Measurements from ENCODE around the gene LRP6. TPM values are rescaled to one million over a fixed set of nuclear protein-coding genes. Genes with fewer than 3 reads are reported as not detected.
"Not testable (repeated sequence)": the region's sequence is repeated elsewhere in the genome, so short reads cannot be mapped to it uniquely, and the experiment has no call there.

Gene LRP6
- 11.7 TPM for total RNA-seq
- 3.3 TPM for polyA plus RNA-seq
- long read RNA-seq, donor 1: 0 reads
- long read RNA-seq, donor 2: 0 reads
- long read RNA-seq, donor 3, full-length matches to known transcripts: 1 of 1 reads
- long read RNA-seq, donor 3, partial matches to known transcripts: 0 of 1 reads
- long read RNA-seq, donor 3, other reads (novel, unspliced or antisense): 0 of 1 reads
- long read RNA-seq, donor 4: 0 reads
- long read RNA-seq, donor 5, partial matches to known transcripts: 5 of 5 reads
- long read RNA-seq, donor 5, other reads (novel, unspliced or antisense): 0 of 5 reads
- long read RNA-seq, donor 6: 0 reads
- long read RNA-seq, donor 7, full-length matches to known transcripts: 1 of 1 reads
- long read RNA-seq, donor 7, partial matches to known transcripts: 0 of 1 reads
- long read RNA-seq, donor 7, other reads (novel, unspliced or antisense): 0 of 1 reads
- long read RNA-seq, donor 8: 0 reads
- long read RNA-seq, donor 9, full-length matches to known transcripts: 1 of 1 reads
- long read RNA-seq, donor 9, partial matches to known transcripts: 0 of 1 reads
- long read RNA-seq, donor 9, other reads (novel, unspliced or antisense): 0 of 1 reads
- long read RNA-seq, donor 10: 0 reads

DNA sequence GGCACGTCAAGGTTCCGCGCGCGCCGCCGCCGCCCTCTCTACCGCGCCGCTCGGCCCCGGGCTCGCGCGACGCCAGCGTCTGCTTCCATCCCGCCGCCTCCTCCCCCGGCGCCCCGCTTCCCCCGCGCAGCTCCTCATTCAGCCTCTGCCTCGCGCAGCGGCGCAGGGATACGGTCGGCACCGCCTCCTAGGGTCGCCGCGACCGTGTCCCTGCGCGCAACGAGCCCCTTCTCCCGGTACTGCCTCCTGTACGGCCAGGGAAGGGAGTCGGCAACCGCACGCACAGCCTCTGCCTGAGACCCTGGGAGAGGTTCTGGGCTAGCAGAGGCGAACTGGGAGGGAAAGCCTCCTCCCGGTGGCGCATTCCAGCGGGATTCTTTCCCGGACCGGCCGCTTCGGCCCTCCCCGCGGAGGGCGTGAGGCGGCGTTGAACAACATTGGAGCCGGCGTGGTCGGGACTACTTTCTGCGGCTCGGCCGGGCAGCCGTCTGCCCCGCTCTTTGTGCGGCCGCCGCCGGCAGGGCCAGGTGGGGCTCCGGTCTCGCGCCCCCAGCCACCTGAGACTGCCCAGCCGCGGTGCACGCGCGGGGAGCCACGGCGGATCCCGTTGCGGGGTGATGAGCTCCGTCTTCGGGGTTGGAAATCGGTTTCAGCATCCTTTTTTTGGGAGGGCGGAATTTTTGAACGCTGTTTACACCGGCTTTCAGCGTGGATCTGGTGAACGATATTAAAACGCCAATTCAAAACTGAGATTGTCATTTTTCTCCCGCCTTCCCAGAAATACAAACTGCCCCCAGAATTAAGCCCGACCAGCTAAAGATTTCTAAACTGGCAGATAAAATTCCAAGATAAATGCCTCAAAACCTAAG, at the start of gene LRP6:
Gene LRP6 (minus strand): TSS at position 172 of the 869 bp plus-strand sequence. CDS start 309 bp downstream, outside the sequence.
- peak within 1 kb of the TSS; percentile 77 for H3K4me3 ChIP-seq (ENCODE audit: low read length in 2 of 2)
- DNase-seq (ENCODE audit: low read depth in 6 of 9, low spot score in 9 of 9): peak; percentile 65 to 92 (median 76)
- peak within 1 kb of the TSS; percentile 64 to 86 for H3K27ac ChIP-seq (ENCODE audit: low read depth in 1 of 2, low read length in 1 of 2)
- peaks cover 9 to 18% of the 10 kb centered on the region in 2 donors for H3K27me3 ChIP-seq (ENCODE audit: control insufficient read depth in 2 of 2, insufficient read depth in 1 of 2, low read length in 1 of 2)
- H3K4me1 ChIP-seq (ENCODE audit: control insufficient read depth in 2 of 2, insufficient read depth in 2 of 2, low read length in 2 of 2): peaks cover 0 to 17% of the 10 kb centered on the region in 2 donors
- no peaks in the 10 kb centered on the region for H3K9me3 ChIP-seq (ENCODE audit: control insufficient read depth in 2 of 2, insufficient read depth in 1 of 2, low read length in 1 of 2)
- no peaks in the 10 kb centered on the region for H3K36me3 ChIP-seq (ENCODE audit: control insufficient read depth in 2 of 2, insufficient read depth in 2 of 2, low read length in 1 of 2)
- WGBS: under 1% methylated on average over 92 of the region's 92 CpGs

DNA sequence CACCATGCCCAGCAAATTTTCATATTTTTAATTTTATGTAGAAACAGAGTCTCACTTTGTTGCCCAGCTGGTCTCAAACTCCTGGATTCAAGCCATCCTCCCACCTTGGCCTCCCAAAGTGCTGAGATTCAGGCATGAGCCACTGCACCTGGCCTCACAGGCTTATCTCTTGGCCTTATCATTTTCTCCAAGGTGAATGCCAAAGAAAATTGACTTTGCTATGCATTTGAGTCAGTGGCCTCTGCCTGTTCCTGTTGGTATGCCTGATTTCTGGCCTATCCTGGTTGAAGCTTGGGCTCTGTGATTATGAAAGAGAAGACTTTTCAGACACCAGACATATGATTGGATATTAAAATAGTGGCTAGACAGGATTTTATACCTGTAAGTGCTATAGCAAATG, 49.0 kb upstream of the LRP6 start:
- H3K9me3 ChIP-seq (ENCODE audit: control insufficient read depth in 2 of 2, insufficient read depth in 1 of 2, low read length in 1 of 2): no peaks in the 10 kb centered on the region
- H3K27me3 ChIP-seq (ENCODE audit: control insufficient read depth in 2 of 2, insufficient read depth in 1 of 2, low read length in 1 of 2): no peaks in the 10 kb centered on the region
- no peak for DNase-seq (ENCODE audit: low read depth in 6 of 9, low spot score in 9 of 9)

DNA sequence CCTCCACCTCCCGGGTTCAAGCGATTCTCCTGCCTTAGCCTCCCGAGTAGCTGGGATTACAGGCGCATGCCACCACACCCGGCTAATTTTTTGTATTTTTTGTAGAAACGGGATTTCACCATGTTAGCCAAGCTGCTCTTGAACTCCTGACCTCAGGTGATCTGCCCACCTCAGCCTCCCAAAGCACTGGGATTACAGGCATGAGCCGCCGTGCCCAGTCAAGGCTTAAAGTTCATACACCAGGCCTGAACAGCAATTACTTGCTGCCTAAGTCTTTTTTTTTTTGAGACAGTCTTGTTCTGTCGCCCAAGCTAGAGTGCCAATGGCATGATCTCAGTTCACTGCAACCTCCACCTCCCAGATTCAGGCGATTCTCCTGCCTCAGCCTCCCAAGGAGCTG, 43.9 kb upstream of the LRP6 start:
- 94% methylated on average over 10 of the region's 10 CpGs for WGBS
- H3K27ac ChIP-seq (ENCODE audit: low read depth in 1 of 2, low read length in 1 of 2); DNase-seq (ENCODE audit: low read depth in 6 of 9, low spot score in 9 of 9); H3K27me3 ChIP-seq (ENCODE audit: control insufficient read depth in 2 of 2, insufficient read depth in 1 of 2, low read length in 1 of 2); H3K36me3 ChIP-seq (ENCODE audit: control insufficient read depth in 2 of 2, insufficient read depth in 2 of 2, low read length in 1 of 2); H3K4me3 ChIP-seq (ENCODE audit: low read length in 2 of 2); H3K4me1 ChIP-seq (ENCODE audit: control insufficient read depth in 2 of 2, insufficient read depth in 2 of 2, low read length in 2 of 2); H3K9me3 ChIP-seq (ENCODE audit: control insufficient read depth in 2 of 2, insufficient read depth in 1 of 2, low read length in 1 of 2): not testable (repeated sequence)

More for the DNA sequence above, 49.0 kb upstream of the LRP6 start:
- Histone ChIP-seq H3K27ac (ENCODE audit: low read depth in 1 of 2, low read length in 1 of 2) (no peak overlapping the region), H3K4me1 (ENCODE audit: control insufficient read depth in 2 of 2, insufficient read depth in 2 of 2, low read length in 2 of 2) (no peaks in the 10 kb centered on the region), H3K4me3 (ENCODE audit: low read length in 2 of 2) (no peak overlapping the region), H3K36me3 (ENCODE audit: control insufficient read depth in 2 of 2, insufficient read depth in 2 of 2, low read length in 1 of 2) (no peaks in the 10 kb centered on the region)

DNA sequence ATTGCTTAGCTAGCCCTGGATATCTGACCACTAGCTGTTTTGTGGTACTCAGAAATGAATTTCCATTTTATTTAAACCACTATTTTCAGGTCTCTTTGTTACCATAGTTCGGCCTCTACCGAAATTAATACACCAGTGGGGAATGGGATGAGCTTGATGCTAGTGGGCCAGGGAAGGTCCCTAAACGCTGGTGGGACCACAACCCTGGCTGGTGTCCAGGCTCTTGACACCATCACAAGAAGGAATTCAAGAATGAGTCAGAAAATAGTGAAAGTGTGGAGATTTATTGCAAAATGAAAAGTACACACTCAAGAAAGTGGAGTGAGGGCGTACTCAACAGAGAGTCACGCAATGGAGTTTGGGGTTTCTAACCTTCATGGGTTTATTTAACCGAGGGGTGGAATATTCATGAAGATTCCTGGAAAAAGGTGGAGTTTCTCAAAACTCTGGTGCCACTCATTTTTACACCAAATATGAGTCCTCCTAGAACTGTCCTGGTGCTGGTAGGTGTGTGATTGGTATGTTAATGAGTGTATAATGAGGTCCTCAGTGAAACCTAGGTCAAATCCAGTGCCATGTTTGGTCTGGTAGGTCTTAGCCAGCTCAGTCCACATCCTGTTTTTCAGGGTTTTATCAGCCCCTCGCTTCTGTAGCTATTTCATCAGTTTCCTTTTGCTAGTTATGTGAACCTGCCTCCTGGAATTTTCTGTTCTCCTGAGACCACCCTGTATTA, 38.9 kb upstream of the LRP6 start:
- H3K27me3 ChIP-seq (ENCODE audit: control insufficient read depth in 2 of 2, insufficient read depth in 1 of 2, low read length in 1 of 2): no peaks in the 10 kb centered on the region
- no peak for DNase-seq (ENCODE audit: low read depth in 6 of 9, low spot score in 9 of 9)
- no peaks in the 10 kb centered on the region for H3K9me3 ChIP-seq (ENCODE audit: control insufficient read depth in 2 of 2, insufficient read depth in 1 of 2, low read length in 1 of 2)
- H3K4me1 ChIP-seq (ENCODE audit: control insufficient read depth in 2 of 2, insufficient read depth in 2 of 2, low read length in 2 of 2): no peaks in the 10 kb centered on the region
- 85% methylated on average over 7 of the region's 7 CpGs for WGBS
- no peak overlapping the region for H3K27ac ChIP-seq (ENCODE audit: low read depth in 1 of 2, low read length in 1 of 2)
- H3K4me3 ChIP-seq (ENCODE audit: low read length in 2 of 2): no peak overlapping the region
- H3K36me3 ChIP-seq (ENCODE audit: control insufficient read depth in 2 of 2, insufficient read depth in 2 of 2, low read length in 1 of 2): no peaks in the 10 kb centered on the region

DNA sequence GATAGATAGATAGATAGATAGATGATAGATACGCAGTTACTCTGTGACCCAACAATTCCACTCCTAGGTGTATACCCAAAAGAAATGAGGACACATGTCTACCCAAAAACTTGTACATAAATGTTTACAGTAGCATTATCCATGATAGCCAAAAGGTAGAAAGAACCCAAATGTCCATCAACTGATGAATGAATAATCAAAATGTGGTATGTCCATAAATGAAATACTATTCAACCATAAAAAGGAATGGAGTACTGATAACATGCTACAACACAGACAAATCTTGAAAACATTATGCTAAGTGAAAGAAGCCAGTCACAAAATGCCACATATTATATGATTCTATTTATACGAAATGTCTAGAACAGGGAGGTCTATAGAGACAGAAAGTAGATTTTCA, 36.1 kb upstream of the LRP6 start:
- H3K9me3 ChIP-seq (ENCODE audit: control insufficient read depth in 2 of 2, insufficient read depth in 1 of 2, low read length in 1 of 2): no peaks in the 10 kb centered on the region
- H3K4me1 ChIP-seq (ENCODE audit: control insufficient read depth in 2 of 2, insufficient read depth in 2 of 2, low read length in 2 of 2): no peaks in the 10 kb centered on the region
- H3K36me3 ChIP-seq (ENCODE audit: control insufficient read depth in 2 of 2, insufficient read depth in 2 of 2, low read length in 1 of 2): no peaks in the 10 kb centered on the region
- over 99% methylated on average over 2 of the region's 2 CpGs for WGBS
- DNase-seq (ENCODE audit: low read depth in 6 of 9, low spot score in 9 of 9): no peak
- H3K27ac ChIP-seq (ENCODE audit: low read depth in 1 of 2, low read length in 1 of 2): no peak overlapping the region
- no peaks in the 10 kb centered on the region for H3K27me3 ChIP-seq (ENCODE audit: control insufficient read depth in 2 of 2, insufficient read depth in 1 of 2, low read length in 1 of 2)
- H3K4me3 ChIP-seq (ENCODE audit: low read length in 2 of 2): no peak overlapping the region

DNA sequence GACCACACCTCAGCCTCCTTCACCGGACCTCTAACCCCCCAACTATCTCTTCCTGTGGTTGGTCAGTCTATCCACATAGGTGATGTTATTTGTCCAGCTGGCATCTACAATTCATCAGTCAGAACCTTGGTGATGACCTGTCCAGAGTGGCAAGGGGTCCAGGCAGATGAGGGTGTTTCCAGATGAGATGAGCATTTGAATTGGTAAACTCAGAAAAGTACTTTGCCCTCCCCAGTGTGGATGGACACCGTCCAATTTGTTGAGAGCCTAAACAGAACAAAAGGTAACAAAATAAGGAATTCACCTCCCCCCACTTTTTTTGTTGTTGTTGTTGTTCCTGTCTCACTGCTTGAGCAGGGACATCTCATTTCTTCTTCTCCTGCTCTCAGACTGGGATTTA, 34.3 kb upstream of the LRP6 start:
- H3K27me3 ChIP-seq (ENCODE audit: control insufficient read depth in 2 of 2, insufficient read depth in 1 of 2, low read length in 1 of 2): no peaks in the 10 kb centered on the region
- no peak for DNase-seq (ENCODE audit: low read depth in 6 of 9, low spot score in 9 of 9)
- 93% methylated on average over 2 of the region's 2 CpGs for whole genome bisulfite sequencing

DNA sequence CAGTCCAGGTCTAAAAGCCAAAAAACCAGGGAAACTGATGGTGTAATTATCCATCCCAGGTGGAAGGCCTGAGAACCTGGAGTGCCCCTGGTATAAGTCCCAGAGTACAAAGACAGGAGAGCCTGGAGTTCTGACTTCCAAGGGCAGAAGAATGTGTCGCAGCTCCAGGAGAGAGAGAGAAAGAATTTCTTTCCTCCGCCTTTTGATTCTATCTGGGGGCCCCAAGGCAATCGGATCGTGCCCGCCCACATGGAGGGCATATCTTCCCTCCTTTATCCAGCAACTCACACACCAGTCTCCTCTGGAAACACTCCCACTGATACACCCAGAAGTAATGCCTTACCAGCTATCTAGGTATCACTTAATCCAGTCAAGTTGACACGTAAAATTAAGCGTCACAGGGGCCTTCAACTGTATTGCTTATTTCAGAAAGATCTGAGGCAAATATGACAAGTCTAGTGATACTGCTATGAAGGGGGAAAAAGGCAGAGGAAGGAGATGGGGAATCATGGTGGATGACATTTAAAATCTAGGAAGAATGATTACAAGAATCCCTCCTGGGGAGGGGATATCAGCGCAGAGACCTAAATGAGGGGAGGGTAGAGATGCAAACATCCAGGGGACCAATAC, 30.5 kb upstream of the LRP6 start:
- no peaks in the 10 kb centered on the region for H3K4me1 ChIP-seq (ENCODE audit: control insufficient read depth in 2 of 2, insufficient read depth in 2 of 2, low read length in 2 of 2)
- no peak overlapping the region for H3K27ac ChIP-seq (ENCODE audit: low read depth in 1 of 2, low read length in 1 of 2)
- no peaks in the 10 kb centered on the region for H3K36me3 ChIP-seq (ENCODE audit: control insufficient read depth in 2 of 2, insufficient read depth in 2 of 2, low read length in 1 of 2)
- H3K4me3 ChIP-seq (ENCODE audit: low read length in 2 of 2): no peak overlapping the region
- H3K9me3 ChIP-seq (ENCODE audit: control insufficient read depth in 2 of 2, insufficient read depth in 1 of 2, low read length in 1 of 2): no peaks in the 10 kb centered on the region
- no peaks in the 10 kb centered on the region for H3K27me3 ChIP-seq (ENCODE audit: control insufficient read depth in 2 of 2, insufficient read depth in 1 of 2, low read length in 1 of 2)
- DNase-seq (ENCODE audit: low read depth in 6 of 9, low spot score in 9 of 9): no peak
- 96% methylated on average over 8 of the region's 8 CpGs for WGBS

More for the DNA sequence above, 34.3 kb upstream of the LRP6 start:
- Histone ChIP-seq H3K9me3 (ENCODE audit: control insufficient read depth in 2 of 2, insufficient read depth in 1 of 2, low read length in 1 of 2) (no peaks in the 10 kb centered on the region), H3K27ac (ENCODE audit: low read depth in 1 of 2, low read length in 1 of 2) (no peak overlapping the region), H3K4me1 (ENCODE audit: control insufficient read depth in 2 of 2, insufficient read depth in 2 of 2, low read length in 2 of 2) (no peaks in the 10 kb centered on the region), H3K4me3 (ENCODE audit: low read length in 2 of 2) (no peak overlapping the region), H3K36me3 (ENCODE audit: control insufficient read depth in 2 of 2, insufficient read depth in 2 of 2, low read length in 1 of 2) (no peaks in the 10 kb centered on the region)

DNA sequence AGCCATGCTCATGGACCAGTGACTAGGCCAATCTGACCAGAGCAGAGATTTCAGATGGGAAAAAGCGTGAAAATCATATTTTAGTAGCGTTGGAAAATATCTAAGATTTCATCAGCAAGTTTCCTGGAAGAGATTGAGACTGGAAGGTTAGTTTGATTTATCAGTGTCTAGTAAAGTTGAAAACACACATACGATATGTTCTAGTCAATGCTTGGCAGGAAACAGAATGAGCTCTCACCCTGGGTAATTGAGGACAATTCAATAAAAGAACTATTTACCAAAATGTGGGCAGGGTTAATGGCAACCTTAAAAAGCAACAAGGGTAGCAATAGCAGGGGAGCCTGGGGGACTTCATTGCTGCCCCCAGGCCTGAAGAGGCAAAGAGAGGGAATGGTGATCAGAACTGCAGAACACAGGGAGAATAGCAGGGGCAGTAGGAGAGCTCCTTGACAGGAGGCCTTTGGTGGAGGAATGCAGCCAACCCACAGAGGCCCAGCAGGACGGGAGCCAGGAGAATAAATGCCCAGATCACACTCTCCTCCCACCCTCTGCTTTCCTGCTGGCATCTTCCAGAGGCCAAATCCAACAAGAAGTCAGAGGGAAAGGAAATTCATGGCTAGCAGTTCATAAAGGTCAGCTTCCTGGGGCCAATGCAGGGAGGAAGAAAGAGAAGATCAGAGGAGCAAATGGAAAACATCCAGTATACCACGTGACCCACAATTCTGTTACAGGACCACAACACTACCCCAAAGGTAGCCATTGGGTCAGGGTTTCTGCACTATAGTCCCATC, 27.6 kb upstream of the LRP6 start:
- Histone ChIP-seq H3K4me3 (ENCODE audit: low read length in 2 of 2) (no peak overlapping the region), H3K27ac (ENCODE audit: low read depth in 1 of 2, low read length in 1 of 2) (no peak overlapping the region), H3K27me3 (ENCODE audit: control insufficient read depth in 2 of 2, insufficient read depth in 1 of 2, low read length in 1 of 2) (no peaks in the 10 kb centered on the region), H3K4me1 (ENCODE audit: control insufficient read depth in 2 of 2, insufficient read depth in 2 of 2, low read length in 2 of 2) (no peaks in the 10 kb centered on the region), H3K36me3 (ENCODE audit: control insufficient read depth in 2 of 2, insufficient read depth in 2 of 2, low read length in 1 of 2) (no peaks in the 10 kb centered on the region), H3K9me3 (ENCODE audit: control insufficient read depth in 2 of 2, insufficient read depth in 1 of 2, low read length in 1 of 2) (no peaks in the 10 kb centered on the region)
- WGBS: 97% methylated on average over 5 of the region's 5 CpGs
- no peak for DNase-seq (ENCODE audit: low read depth in 6 of 9, low spot score in 9 of 9)

Data from thymus (tissue), 14 donors.